AG10803 (cell line): ENCODE data around the gene TEDC2.

Experiments used
- DNase-seq: peaks from one replicate; pipeline ENCODE4 v3.0.0; 2010; ENCODE audit warnings: low read depth
- H3K4me3 ChIP-seq: 2 replicates; pipeline ENCODE4 v1.5.1; 2011; ENCODE audit warnings: mild to moderate bottlenecking, low read length, control low read depth
- TF ChIP-seq, protein P1 (sequence below): conservative IDR thresholded peaks from 2 replicates; pipeline ENCODE4 v1.5.1; 2011; ENCODE audit warnings: mild to moderate bottlenecking, low read length, control low read depth, inconsistent platforms

The TEDC2 gene

DNA sequence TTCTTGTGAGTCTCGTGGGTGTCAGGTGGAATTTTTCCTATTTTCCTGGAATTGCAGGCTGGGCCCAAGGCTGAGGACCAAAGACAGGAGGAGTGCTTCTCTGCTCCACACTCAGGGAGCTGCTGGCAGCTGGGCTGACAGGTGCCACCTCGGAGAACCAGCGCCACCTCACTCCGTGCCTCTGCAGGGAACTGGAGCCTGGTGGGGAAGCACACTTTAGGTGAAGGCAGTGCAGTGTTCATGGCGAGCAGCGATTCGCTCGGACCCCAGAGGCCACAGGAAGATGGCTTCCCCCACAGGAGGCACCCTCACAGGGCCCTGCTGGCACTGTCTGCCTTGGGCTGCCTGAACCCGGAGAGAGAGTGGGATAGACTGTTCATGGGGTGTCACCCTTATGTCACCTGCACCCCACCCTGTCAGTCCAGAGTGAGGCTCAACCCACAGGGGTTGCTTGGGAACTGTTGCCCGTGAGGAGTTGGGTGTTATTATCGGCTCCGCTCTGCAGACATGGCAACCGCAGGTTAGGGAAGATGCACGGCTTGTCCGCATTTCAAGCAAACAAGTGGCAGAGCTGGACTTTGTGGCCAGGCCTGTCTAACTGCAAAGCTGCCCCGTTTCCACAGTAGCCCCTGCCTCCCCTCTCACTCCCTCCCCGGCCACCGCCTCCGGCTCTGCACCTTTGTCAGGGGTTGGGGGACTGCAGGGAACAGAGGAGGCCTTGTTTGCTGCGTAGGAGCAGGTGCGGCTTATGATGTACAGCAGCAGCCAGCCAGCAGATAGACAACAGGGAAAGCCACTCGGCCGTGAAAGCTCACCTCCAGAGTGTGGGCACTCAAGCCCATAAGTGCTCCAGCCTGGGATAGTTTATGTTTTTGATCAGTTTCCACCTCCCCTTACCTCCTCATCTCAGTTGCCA lies 30.5 kb downstream of the TEDC2 start:
- DNase-seq = no peak
- TF ChIP-seq, protein P1, sequence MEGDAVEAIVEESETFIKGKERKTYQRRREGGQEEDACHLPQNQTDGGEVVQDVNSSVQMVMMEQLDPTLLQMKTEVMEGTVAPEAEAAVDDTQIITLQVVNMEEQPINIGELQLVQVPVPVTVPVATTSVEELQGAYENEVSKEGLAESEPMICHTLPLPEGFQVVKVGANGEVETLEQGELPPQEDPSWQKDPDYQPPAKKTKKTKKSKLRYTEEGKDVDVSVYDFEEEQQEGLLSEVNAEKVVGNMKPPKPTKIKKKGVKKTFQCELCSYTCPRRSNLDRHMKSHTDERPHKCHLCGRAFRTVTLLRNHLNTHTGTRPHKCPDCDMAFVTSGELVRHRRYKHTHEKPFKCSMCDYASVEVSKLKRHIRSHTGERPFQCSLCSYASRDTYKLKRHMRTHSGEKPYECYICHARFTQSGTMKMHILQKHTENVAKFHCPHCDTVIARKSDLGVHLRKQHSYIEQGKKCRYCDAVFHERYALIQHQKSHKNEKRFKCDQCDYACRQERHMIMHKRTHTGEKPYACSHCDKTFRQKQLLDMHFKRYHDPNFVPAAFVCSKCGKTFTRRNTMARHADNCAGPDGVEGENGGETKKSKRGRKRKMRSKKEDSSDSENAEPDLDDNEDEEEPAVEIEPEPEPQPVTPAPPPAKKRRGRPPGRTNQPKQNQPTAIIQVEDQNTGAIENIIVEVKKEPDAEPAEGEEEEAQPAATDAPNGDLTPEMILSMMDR = no peak
- H3K4me3 ChIP-seq = no peak overlapping the region

DNA sequence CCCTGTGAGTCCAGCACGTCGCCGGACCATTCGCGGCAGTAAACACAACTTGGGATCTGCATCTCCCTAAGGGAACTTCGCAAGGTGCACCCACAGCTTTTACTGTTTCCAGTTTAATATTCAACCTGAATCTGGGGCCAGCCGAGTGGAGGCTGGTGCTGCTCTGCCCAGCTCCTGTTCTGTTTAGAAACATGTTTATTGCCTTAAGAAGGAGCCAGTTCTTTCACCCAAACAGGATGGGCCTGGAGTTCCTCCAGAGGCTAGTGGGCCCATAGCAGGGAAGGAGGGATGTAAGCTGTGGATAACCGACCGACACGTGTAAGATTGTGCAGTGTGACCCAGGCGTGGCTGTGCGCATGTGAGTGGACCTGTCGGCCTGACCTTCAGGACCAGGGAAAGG lies 32.4 kb downstream of the TEDC2 start:
- no peak overlapping the region for H3K4me3 ChIP-seq
- TF ChIP-seq, protein P1 = no peak
- no peak for DNase-seq

DNA sequence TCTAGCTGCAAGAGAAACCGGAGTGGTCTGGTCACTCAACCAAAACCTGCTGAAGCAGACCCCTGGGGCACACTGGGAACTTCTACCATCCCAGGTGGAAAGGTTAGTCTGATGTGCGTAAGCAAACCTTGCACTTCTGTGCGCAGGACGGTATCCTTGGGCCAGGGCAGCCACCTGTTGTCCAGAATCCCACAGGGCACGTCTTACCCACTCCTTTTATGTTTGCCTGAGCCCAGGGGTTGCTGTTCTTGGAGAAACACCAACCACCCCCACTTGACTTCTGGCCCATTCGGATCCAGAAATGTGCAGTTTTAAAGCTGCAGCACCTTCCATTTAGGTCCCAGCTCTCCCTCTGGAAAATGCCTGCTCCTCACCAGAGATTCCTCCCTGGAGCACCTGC lies 33.7 kb downstream of the TEDC2 start:
- no peak for DNase-seq
- no peak overlapping the region for H3K4me3 ChIP-seq
- TF ChIP-seq, protein P1 = no peak

DNA sequence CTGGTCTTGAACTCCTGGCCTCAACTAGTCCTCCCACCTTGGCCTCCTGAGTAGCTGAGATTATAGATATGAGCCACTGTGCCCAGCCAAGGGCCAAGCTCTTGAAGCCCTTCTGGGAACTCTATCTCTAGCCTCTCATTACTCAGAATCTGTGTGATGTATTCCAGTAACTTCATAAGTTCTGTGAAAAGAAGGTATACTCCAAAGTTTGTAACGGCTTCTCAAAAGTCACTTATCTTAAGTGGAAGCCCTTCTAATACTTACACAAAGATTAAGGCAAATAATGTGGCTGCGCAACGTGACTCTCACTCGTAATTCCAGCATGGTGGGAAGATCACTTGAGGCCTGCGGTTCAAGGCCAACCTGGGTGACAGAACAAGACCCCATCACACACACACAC lies 34.7 kb downstream of the TEDC2 start:
- DNase-seq = no peak
- TF ChIP-seq, protein P1 = no peak
- no peak overlapping the region for H3K4me3 ChIP-seq

DNA sequence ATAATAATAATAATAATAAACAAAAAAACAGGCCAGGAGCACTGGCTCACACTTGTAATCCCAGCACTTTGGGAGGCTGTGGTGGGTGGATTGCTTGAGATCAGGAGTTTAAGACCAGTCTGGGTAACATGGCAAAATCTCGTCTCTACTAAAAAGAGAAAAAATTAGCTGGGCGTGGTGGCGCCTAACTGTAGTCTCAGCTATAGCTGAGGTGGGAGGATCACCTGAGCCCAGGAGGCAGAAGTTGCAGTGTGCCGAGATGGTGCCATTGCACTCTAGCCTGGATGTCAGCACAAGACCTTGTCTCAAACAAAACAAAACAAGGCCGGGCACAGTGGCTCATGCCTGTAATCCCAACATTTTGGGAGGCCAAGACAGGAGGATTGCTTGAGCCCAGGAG lies 35.1 kb downstream of the TEDC2 start:
- TF ChIP-seq, protein P1 = no peak
- no peak for DNase-seq
- no peak overlapping the region for H3K4me3 ChIP-seq

DNA sequence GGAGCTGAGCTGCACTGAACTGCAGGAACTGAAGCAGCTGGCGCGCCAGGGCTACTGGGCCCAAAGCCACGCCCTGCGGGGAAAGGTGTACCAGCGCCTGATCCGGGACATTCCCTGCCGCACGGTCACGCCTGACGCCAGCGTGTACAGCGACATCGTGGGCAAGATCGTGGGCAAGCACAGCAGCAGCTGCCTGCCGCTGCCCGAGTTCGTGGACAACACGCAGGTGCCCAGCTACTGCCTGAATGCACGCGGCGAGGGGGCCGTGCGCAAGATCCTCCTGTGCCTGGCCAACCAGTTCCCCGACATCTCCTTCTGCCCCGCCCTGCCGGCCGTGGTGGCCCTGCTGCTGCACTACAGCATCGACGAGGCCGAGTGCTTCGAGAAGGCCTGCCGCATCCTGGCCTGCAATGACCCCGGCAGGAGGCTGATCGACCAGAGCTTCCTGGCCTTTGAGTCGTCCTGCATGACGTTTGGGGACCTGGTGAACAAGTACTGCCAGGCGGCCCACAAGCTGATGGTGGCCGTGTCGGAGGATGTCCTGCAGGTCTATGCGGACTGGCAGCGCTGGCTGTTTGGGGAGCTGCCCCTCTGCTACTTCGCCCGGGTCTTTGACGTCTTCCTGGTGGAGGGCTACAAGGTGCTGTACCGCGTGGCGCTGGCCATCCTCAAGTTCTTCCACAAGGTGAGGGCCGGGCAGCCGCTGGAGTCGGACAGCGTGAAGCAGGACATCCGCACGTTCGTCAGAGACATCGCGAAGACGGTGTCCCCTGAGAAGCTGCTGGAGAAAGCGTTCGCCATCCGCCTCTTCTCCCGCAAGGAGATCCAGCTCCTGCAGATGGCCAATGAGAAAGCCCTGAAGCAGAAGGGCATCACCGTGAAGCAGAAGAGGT lies 36.6 kb downstream of the TEDC2 start:
- H3K4me3 ChIP-seq = no peak overlapping the region
- TF ChIP-seq, protein P1 = no peak
- no peak for DNase-seq
